Uterus (tissue), 4 donors: ENCODE data around the gene LAMB3. TPM values are rescaled to one million over a fixed set of nuclear protein-coding genes. Genes with fewer than 3 reads are reported as not detected.

Source experiments
- DNase-seq, 2 donors: peaks; one replicate each; pipeline ENCODE4 v3.0.0-alpha.2; 2019 to 2020
- H3K27ac ChIP-seq, 2 donors: fragments of 200-600 bp; sonication (generic); 1 replicate in 1 of 2; 2 replicates in 1 of 2; pipeline ENCODE4 v1.5.1; 2016 to 2018
- H3K27me3 ChIP-seq, 2 donors: fragments of 200-600 bp; sonication (generic); one replicate each; pipeline ENCODE4 v1.5.1; 2018 to 2019; ENCODE audit warnings: control low read depth in 1 of 2
- H3K36me3 ChIP-seq, 2 donors: fragments of 200-600 bp; sonication (generic); one replicate each; pipeline ENCODE4 v1.5.1; 2019; ENCODE audit warnings: control low read depth in 1 of 2
- H3K4me1 ChIP-seq, 2 donors: fragments of 200-600 bp; sonication (generic); one replicate each; pipeline ENCODE4 v1.5.1; 2018 to 2019; ENCODE audit warnings: control low read depth in 1 of 2
- H3K4me3 ChIP-seq, 2 donors: fragments of 200-600 bp; sonication (generic); 1 replicate in 1 of 2; 2 replicates in 1 of 2; pipeline ENCODE4 v1.5.1; 2018 to 2019; ENCODE audit warnings: mild to moderate bottlenecking in 1 of 2
- H3K9me3 ChIP-seq, 2 donors: fragments of 200-600 bp; sonication (generic); one replicate each; pipeline ENCODE4 v1.5.1; 2019; ENCODE audit warnings: control low read depth in 1 of 2
- CTCF ChIP-seq, 4 experiments: fragments of 200-600 bp in 2 of 4; fragments of 450-650 bp in 2 of 4; sonication (generic) in 2 of 4; IDR thresholded peaks; one replicate each; pipeline ENCODE4 v1.5.1; 2016 to 2019; ENCODE audit warnings: antibody characterized with exemption in 4 of 4, mild to moderate bottlenecking in 2 of 4, moderate library complexity in 1 of 4
- POLR2A ChIP-seq, 2 donors: fragments of 450-650 bp; IDR thresholded peaks; one replicate each; pipeline ENCODE4 v1.6.1; 2016; ENCODE audit warnings: antibody characterized with exemption in 2 of 2, mild to moderate bottlenecking in 1 of 2, moderate library complexity in 1 of 2
- intact Hi-C: fragments of 100-400 bp; cut with DNase I; formaldehyde crosslinking; loops from one replicate; pipeline ENCODE4 v1.15.1; 2023; ENCODE audit warnings: low total_unique reads
- total RNA-seq, 4 donors: library from RNA; depleted of rRNA in 3 of 4; stranded (reverse); fragments of >200 nt in 3 of 4; gene quantifications; one replicate each; pipeline versions ENCODE4 v1.1.0 to v1.2.4, GENCODE V29; 2014 to 2023
- donor health status: DM: yes; HTN: yes; CAD: no.

LAMB3 gene
- total RNA-seq, 4 donors from 2014 or later, result under 0.01 to 17.4 (median 0.37) TPM; not detected in 1

DNA sequence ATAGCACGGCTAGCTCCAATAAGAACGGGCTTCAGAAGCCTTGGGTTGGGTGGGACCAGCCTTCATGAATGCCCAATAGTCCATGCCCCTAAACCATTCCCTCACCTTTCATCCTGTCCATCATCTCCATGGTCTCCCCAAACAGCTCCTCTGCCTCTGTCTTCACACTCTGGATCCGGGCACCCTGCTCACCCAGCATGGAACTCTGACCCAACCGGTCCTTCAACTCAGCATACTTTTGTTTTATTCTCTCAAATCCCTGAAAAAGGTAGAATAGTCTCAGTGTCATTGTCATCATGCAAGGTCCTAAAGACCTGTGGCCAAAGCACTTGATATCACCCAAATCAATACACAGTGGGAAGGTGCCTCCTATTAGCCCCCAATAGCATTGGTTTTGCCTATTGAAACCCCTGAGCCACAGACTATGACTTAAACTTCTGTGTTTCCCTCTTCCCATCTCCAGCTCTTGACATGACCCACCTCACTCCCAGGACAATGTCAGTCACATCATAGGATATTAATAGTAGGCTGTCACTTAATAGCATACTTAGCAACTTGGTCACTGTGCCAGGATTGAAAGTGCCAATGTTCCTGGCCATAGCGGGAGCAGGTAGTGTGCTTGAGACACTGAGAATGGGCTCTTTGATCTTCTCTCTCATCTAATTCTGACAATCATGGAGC, 35.7 kb downstream of the LAMB3 start:
- no peaks in the 10 kb centered on the region for H3K4me1 ChIP-seq
- TF ChIP-seq CTCF (IDR thresholded peaks at IDR 0.05) (no peak), POLR2A (IDR thresholded peaks at IDR 0.05) (no peak)
- no peaks in the 10 kb centered on the region for H3K36me3 ChIP-seq
- no peaks in the 10 kb centered on the region for H3K27me3 ChIP-seq
- intact Hi-C loops, result no loop called here
- H3K4me3 ChIP-seq, result no peak overlapping the region
- H3K9me3 ChIP-seq, result no peaks in the 10 kb centered on the region
- H3K27ac ChIP-seq, result no peak overlapping the region
- no peak for DNase-seq

DNA sequence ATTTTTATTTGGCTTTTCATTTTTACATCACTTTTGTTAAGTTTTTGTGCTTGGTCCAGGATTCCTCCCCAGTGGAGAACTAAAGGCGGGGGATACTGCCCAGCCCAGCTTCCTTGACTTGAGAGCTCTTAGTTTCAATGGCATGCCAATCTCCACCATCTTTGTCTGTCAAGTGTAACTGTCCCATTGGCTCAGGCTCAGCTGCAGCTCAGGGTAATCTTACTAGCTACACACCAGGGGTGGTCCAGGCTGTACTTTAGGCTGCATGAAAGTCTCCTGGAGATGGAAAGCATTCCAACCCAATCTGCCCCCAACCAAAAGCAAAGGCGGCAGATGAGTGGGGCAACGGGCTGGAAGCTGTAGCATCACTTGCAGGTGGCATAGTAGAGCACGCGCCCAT, 37.3 kb downstream of the LAMB3 start:
- H3K9me3 ChIP-seq, result no peaks in the 10 kb centered on the region
- no peak overlapping the region for H3K4me3 ChIP-seq
- H3K36me3 ChIP-seq, result no peaks in the 10 kb centered on the region
- H3K27me3 ChIP-seq, result no peaks in the 10 kb centered on the region
- intact Hi-C loops, result no loop called here
- H3K27ac ChIP-seq, result no peak overlapping the region
- no peaks in the 10 kb centered on the region for H3K4me1 ChIP-seq
- no peak for DNase-seq
- no peak for TF ChIP-seq CTCF (IDR thresholded peaks at IDR 0.05)
- no peak for TF ChIP-seq POLR2A (IDR thresholded peaks at IDR 0.05)

GRCh38 chr1:209614151-209614420, 38.1 kb downstream of the LAMB3 start:
- no peaks in the 10 kb centered on the region for H3K4me1 ChIP-seq
- H3K27me3 ChIP-seq, result no peaks in the 10 kb centered on the region
- intact Hi-C loops, result no loop called here
- no peaks in the 10 kb centered on the region for H3K9me3 ChIP-seq
- H3K36me3 ChIP-seq, result no peaks in the 10 kb centered on the region
- H3K4me3 ChIP-seq, result no peak overlapping the region
- no peak for TF ChIP-seq CTCF (IDR thresholded peaks at IDR 0.05)
- TF ChIP-seq POLR2A (IDR thresholded peaks at IDR 0.05), result no peak
- no peak overlapping the region for H3K27ac ChIP-seq
- no peak for DNase-seq

GRCh38 chr1:209613400-209614150, 38.6 kb downstream of the LAMB3 start:
- DNase-seq, result no peak
- Histone ChIP-seq H3K4me3 (no peak overlapping the region), H3K4me1 (no peaks in the 10 kb centered on the region), H3K27me3 (no peaks in the 10 kb centered on the region), H3K27ac (no peak overlapping the region), H3K9me3 (no peaks in the 10 kb centered on the region), H3K36me3 (no peaks in the 10 kb centered on the region)
- no peak for TF ChIP-seq POLR2A (IDR thresholded peaks at IDR 0.05)
- no peak for TF ChIP-seq CTCF (IDR thresholded peaks at IDR 0.05)
- intact Hi-C loops, result no loop called here

- H3K27ac ChIP-seq, result no peak overlapping the region
These were observed 39.4 kb downstream of the LAMB3 start for GRCh38 chr1:209612646-209613399.

More at GRCh38 chr1:209612646-209613399, 39.4 kb downstream of the LAMB3 start:
- no peaks in the 10 kb centered on the region for H3K27me3 ChIP-seq
- no peaks in the 10 kb centered on the region for H3K9me3 ChIP-seq
- TF ChIP-seq CTCF (IDR thresholded peaks at IDR 0.05), result no peak
- no peak overlapping the region for H3K4me3 ChIP-seq
- no peaks in the 10 kb centered on the region for H3K36me3 ChIP-seq
- intact Hi-C loops, result no loop called here
- no peak for DNase-seq
- H3K4me1 ChIP-seq, result no peaks in the 10 kb centered on the region
